CD14-positive monocyte (primary cell): ENCODE results near the gene TMEM178B. TPM values are rescaled to one million over a fixed set of nuclear protein-coding genes. Genes with fewer than 3 reads are reported as not detected.

ENCODE experiments used
- DNase-seq, 3 donors: peaks; one replicate each; pipeline ENCODE4 v3.0.0-alpha.2; 2011 to 2022
- H2AFZ ChIP-seq: 2 replicates; pipeline ENCODE4 v1.6.0; 2012; ENCODE audit warnings: mild to moderate bottlenecking, low read depth, low read length, inconsistent platforms; ENCODE audit not compliant: insufficient read depth, poor library complexity, severe bottlenecking
- H3K27ac ChIP-seq, 2 donors: 1 replicate in 1 of 2; 2 replicates in 1 of 2; pipeline ENCODE4 v1.5.1; 2012 to 2013; ENCODE audit warnings: low read length in 2 of 2, control low read depth in 1 of 2, inconsistent platforms in 1 of 2, low read depth in 1 of 2, mild to moderate bottlenecking in 1 of 2
- H3K27me3 ChIP-seq, 2 donors: one replicate each; pipeline versions ENCODE4 v1.6.0 to v1.6.1; 2011 to 2013; ENCODE audit warnings: low read length in 2 of 2; ENCODE audit not compliant: control insufficient read depth in 2 of 2, insufficient read depth in 2 of 2
- H3K36me3 ChIP-seq, 2 donors: replicated peaks in 1 of 2; 1 replicate in 1 of 2; 2 replicates in 1 of 2; pipeline versions ENCODE4 v1.5.1 to v1.6.1; 2012 to 2013; ENCODE audit warnings: low read length in 2 of 2, control low read depth in 1 of 2, inconsistent platforms in 1 of 2, mild to moderate bottlenecking in 1 of 2; ENCODE audit not compliant: insufficient read depth in 2 of 2, control insufficient read depth in 1 of 2
- H3K4me1 ChIP-seq, 2 donors: 1 replicate in 1 of 2; 2 replicates in 1 of 2; pipeline versions ENCODE4 v1.5.1 to v1.6.1; 2012 to 2013; ENCODE audit warnings: low read length in 2 of 2, control low read depth in 1 of 2, inconsistent platforms in 1 of 2, mild to moderate bottlenecking in 1 of 2, moderate library complexity in 1 of 2; ENCODE audit not compliant: insufficient read depth in 2 of 2, control insufficient read depth in 1 of 2
- H3K4me2 ChIP-seq: replicated peaks from 2 replicates; pipeline ENCODE3; 2012; ENCODE audit warnings: low read length, moderate library complexity, mild to moderate bottlenecking; ENCODE audit not compliant: poor library complexity, severe bottlenecking; ENCODE audit errors: extremely low read depth
- H3K4me3 ChIP-seq, 3 experiments: fragments of 200-600 bp in 1 of 3; sonication (generic) in 1 of 3; replicated peaks in 1 of 3; 1 replicate in 2 of 3; 2 replicates in 1 of 3; pipeline ENCODE4 v1.5.1; 2011 to 2013; ENCODE audit warnings: low read length in 3 of 3, mild to moderate bottlenecking in 3 of 3, control low read depth in 2 of 3, low read depth in 2 of 3, inconsistent platforms in 1 of 3, moderate library complexity in 1 of 3
- H3K79me2 ChIP-seq: 2 replicates; pipeline ENCODE4 v1.6.0; 2012; ENCODE audit warnings: mild to moderate bottlenecking, control low read depth, inconsistent platforms, low read length, moderate library complexity; ENCODE audit not compliant: insufficient read depth
- H3K9ac ChIP-seq: 2 replicates; pipeline ENCODE4 v1.6.0; 2017; ENCODE audit warnings: low read length, mild to moderate bottlenecking; ENCODE audit not compliant: insufficient read depth, poor library complexity, severe bottlenecking
- H3K9me3 ChIP-seq, 2 donors: replicated peaks in 1 of 2; 1 replicate in 1 of 2; 2 replicates in 1 of 2; pipeline versions ENCODE4 v1.5.1 to v1.6.1; 2012 to 2013; ENCODE audit warnings: low read length in 2 of 2, control low read depth in 1 of 2; ENCODE audit not compliant: control insufficient read depth in 1 of 2, insufficient read depth in 1 of 2
- H4K20me1 ChIP-seq: 2 replicates; pipeline ENCODE4 v1.6.0; 2012; ENCODE audit warnings: mild to moderate bottlenecking, low read length, control low read depth, moderate library complexity; ENCODE audit not compliant: insufficient read depth
- H3K27ac Mint-ChIP-seq, 7 donors: one replicate each; pipeline ENCODE4 v1.8.0; 2020; ENCODE audit warnings: mild to moderate bottlenecking in 7 of 7, mixed read lengths in 7 of 7, moderate library complexity in 6 of 7, inconsistent platforms in 2 of 7
- H3K27me3 Mint-ChIP-seq, 3 donors: one replicate each; pipeline ENCODE4 v1.8.0; 2021 to 2022; ENCODE audit warnings: low read depth in 3 of 3, mild to moderate bottlenecking in 3 of 3, mixed read lengths in 3 of 3, moderate library complexity in 3 of 3, inconsistent platforms in 1 of 3
- H3K36me3 Mint-ChIP-seq, 2 donors: one replicate each; pipeline ENCODE4 v1.8.0; 2020; ENCODE audit warnings: mixed read lengths in 2 of 2, inconsistent platforms in 1 of 2, mild to moderate bottlenecking in 1 of 2
- H3K4me1 Mint-ChIP-seq: one replicate; pipeline ENCODE4 v1.8.0; 2020; ENCODE audit warnings: mild to moderate bottlenecking, mixed read lengths
- H3K4me3 Mint-ChIP-seq, 2 donors: one replicate each; pipeline ENCODE4 v1.8.0; 2020; ENCODE audit warnings: mild to moderate bottlenecking in 2 of 2, mixed read lengths in 2 of 2, moderate library complexity in 1 of 2
- H3K9me3 Mint-ChIP-seq, 7 donors: one replicate each; pipeline ENCODE4 v1.8.0; 2020 to 2022; ENCODE audit warnings: mixed read lengths in 7 of 7, mild to moderate bottlenecking in 6 of 7, moderate library complexity in 6 of 7, inconsistent platforms in 2 of 7
- CTCF ChIP-seq: fragments of 200-600 bp; IDR thresholded peaks from one replicate; pipeline ENCODE4 v1.8.0; 2022; ENCODE audit warnings: antibody characterized with exemption, mild to moderate bottlenecking
- WGBS: methylation state at CpG from one replicate; pipeline ENCODE4 v1.1.5; 2013; ENCODE audit warnings: missing lambda C conversion rate; ENCODE audit not compliant: insufficient coverage; 5-methylcytosine and 5-hydroxymethylcytosine counted together
- intact Hi-C, 2 donors: fragments of 100-400 bp; cut with micrococcal nuclease; formaldehyde crosslinking; loops; one replicate each; pipeline versions ENCODE4 v1.15.0 to v1.15.1; 2023
- polyA plus RNA-seq, 3 donors: library from polyadenylated mRNA; depleted of rRNA in 1 of 3; unstranded in 2 of 3; stranded (reverse) in 1 of 3; fragments of 300-500 nt in 2 of 3; fragments of >200 nt in 1 of 3; fragmentation: Illumina TruSeq in 2 of 3; gene quantifications; 1 replicate in 2 of 3; 2 replicates in 1 of 3; pipeline ENCODE4 v1.2.3, GENCODE V29; 2012 to 2021

The TMEM178B gene
- polyA plus RNA-seq, 3 donors: not detected

DNA sequence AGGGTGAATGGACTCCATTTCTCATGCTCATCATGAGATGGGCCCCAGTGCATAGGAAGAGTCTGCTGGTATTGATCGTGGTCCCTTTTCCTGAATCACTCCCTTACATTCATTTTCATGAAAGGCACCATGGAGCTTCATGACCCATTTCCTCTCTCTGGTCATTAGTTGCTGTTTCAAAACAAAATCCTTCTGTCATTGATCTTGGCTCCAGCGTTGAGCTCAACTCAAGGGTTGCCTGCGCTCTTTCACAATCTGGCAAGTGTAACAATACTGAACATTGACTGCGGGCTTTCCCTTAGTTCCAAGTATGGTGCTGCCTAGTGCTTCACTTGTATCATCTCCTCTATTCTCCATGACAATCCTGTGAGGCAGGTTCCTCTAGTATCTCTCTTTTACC lies 197.6 kb downstream of the TMEM178B start:
- Mint-ChIP-seq H3K4me1 (no peaks in the 10 kb centered on the region), H3K36me3 (no peaks in the 10 kb centered on the region), H3K27me3 (peaks cover 0 to 1% (median 0%) of the 10 kb centered on the region in 3 donors), H3K4me3 (no peak overlapping the region), H3K9me3 (peaks cover 0 to 14% (median 2%) of the 10 kb centered on the region in 7 donors), H3K27ac (no peak overlapping the region)
- H3K4me3 ChIP-seq: no peak overlapping the region
- no peak overlapping the region for H3K9ac ChIP-seq
- no peaks in the 10 kb centered on the region for H3K27me3 ChIP-seq
- H2AFZ ChIP-seq: no peak overlapping the region
- H3K36me3 ChIP-seq: no peaks in the 10 kb centered on the region
- H3K4me1 ChIP-seq: no peaks in the 10 kb centered on the region
- no peaks in the 10 kb centered on the region for H4K20me1 ChIP-seq
- H3K79me2 ChIP-seq: no peaks in the 10 kb centered on the region
- WGBS: 77% methylated on average over 4 of the region's 4 CpGs
- no peak overlapping the region for H3K4me2 ChIP-seq
- no peaks in the 10 kb centered on the region for H3K9me3 ChIP-seq
- TF ChIP-seq CTCF: no peak
- intact Hi-C loops: no loop called here
- DNase-seq: no peak
- no peak overlapping the region for H3K27ac ChIP-seq

DNA sequence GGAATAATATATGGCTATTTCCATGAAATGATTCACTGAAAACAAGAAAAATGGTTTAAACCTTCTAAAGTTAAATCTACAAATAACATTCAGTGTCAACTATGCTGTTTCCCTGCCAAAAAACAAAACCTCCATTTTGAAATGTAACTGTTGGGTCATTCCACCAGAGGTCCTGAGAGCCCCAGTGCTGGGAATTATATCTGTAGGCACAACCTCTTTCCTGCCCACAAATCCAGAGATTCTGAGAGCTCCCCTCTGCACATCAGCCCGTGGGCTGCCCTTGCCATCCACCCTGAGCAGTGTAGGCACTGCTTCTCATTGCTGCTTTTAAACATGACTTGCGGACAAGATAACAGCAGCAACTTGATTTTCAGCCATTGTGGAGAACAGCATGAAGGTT lies 198.6 kb downstream of the TMEM178B start:
- H3K4me3 Mint-ChIP-seq: no peak overlapping the region
- WGBS: no CpG with 5 or more reads among the region's 2 CpGs

More for the DNA sequence above, 198.6 kb downstream of the TMEM178B start:
- Histone ChIP-seq H3K27ac (no peak overlapping the region), H4K20me1 (no peaks in the 10 kb centered on the region), H3K36me3 (no peaks in the 10 kb centered on the region), H3K9me3 (no peaks in the 10 kb centered on the region), H2AFZ (no peak overlapping the region), H3K4me1 (no peaks in the 10 kb centered on the region), H3K27me3 (no peaks in the 10 kb centered on the region), H3K4me2 (no peak overlapping the region), H3K4me3 (no peak overlapping the region), H3K9ac (no peak overlapping the region), H3K79me2 (no peaks in the 10 kb centered on the region)
- H3K27me3 Mint-ChIP-seq: peaks cover 0 to 1% (median 0%) of the 10 kb centered on the region in 3 donors
- intact Hi-C loops: no loop called here
- no peaks in the 10 kb centered on the region for H3K36me3 Mint-ChIP-seq
- peaks cover 0 to 12% (median 2%) of the 10 kb centered on the region in 7 donors for H3K9me3 Mint-ChIP-seq
- no peak for DNase-seq
- H3K4me1 Mint-ChIP-seq: no peaks in the 10 kb centered on the region
- TF ChIP-seq CTCF: no peak
- no peak overlapping the region for H3K27ac Mint-ChIP-seq
